ENCODE results near the gene POMGNT1. TPM values are rescaled to one million over a fixed set of nuclear protein-coding genes. Genes with fewer than 3 reads are reported as not detected.

Gene POMGNT1
- polyA plus RNA-seq, 3 donors, result 10.3 to 16.7 (median 12.2) TPM

DNA sequence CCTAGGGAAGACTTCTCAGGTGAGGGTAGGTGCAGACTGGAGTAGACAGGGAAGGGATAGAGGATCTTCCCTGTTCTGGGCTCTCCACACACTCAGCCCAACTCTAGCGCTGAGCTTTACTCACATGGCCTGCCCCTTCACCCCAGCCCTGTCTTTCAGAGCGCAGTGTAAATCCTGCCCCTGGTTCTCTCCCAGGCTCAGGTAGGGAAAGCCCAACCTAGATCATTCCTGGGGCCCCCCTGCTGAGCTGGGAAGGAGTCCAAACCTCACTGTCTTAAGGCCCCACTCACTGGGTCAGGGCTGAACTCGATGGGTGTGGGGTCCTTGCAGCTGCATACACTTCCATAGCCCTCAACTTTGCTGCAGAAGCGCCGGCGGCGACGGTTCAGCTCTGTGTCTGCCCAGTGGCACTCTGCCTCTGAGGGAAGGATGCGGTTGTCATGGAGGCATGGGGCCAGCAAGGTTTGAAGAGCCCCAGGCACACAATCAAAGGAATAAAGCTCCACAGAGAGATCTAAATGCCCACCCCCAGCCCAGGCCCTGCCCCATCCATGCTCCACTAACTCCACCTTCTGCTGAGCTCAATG lies 4.2 kb downstream of the POMGNT1 start:
- H3K9ac ChIP-seq (ENCODE audit: insufficient read depth, low read length, poor library complexity, severe bottlenecking), result no peak overlapping the region
- peaks cover 33% of the 10 kb centered on the region for H3K4me1 Mint-ChIP-seq
- peaks cover 28 to 45% of the 10 kb centered on the region in 2 donors for H3K36me3 Mint-ChIP-seq
- H3K27ac Mint-ChIP-seq, result no peak overlapping the region
- H3K79me2 ChIP-seq (ENCODE audit: insufficient read depth, low read length), result no peaks in the 10 kb centered on the region
- no peaks in the 10 kb centered on the region for H3K9me3 ChIP-seq (replicated peaks in 1 of 2; ENCODE audit: control insufficient read depth in 1 of 2, insufficient read depth in 1 of 2, low read length in 2 of 2)
- no peak overlapping the region for H3K4me3 ChIP-seq (replicated peaks in 1 of 3; ENCODE audit: low read depth in 2 of 3, low read length in 3 of 3)
- H4K20me1 ChIP-seq (ENCODE audit: insufficient read depth, low read length), result no peaks in the 10 kb centered on the region
- H3K27me3 ChIP-seq (ENCODE audit: control insufficient read depth in 2 of 2, insufficient read depth in 2 of 2, low read length in 2 of 2), result no peaks in the 10 kb centered on the region
- no peak overlapping the region for H2AFZ ChIP-seq (ENCODE audit: insufficient read depth, low read depth, low read length, poor library complexity, severe bottlenecking)
- DNase-seq, result no peak
- no peak overlapping the region for H3K4me3 Mint-ChIP-seq
- H3K27me3 Mint-ChIP-seq (ENCODE audit: low read depth in 3 of 3), result no peaks in the 10 kb centered on the region
- peaks cover 22 to 38% of the 10 kb centered on the region in 2 donors for H3K36me3 ChIP-seq (replicated peaks in 1 of 2; ENCODE audit: control insufficient read depth in 1 of 2, insufficient read depth in 2 of 2, low read length in 2 of 2)
- intact Hi-C loops (cut with micrococcal nuclease), result no loop called here
- peaks cover 0 to 2% (median 0%) of the 10 kb centered on the region in 7 donors for H3K9me3 Mint-ChIP-seq
- H3K27ac ChIP-seq (ENCODE audit: low read depth in 1 of 2, low read length in 2 of 2), result no peak overlapping the region
- no peak overlapping the region for H3K4me2 ChIP-seq (replicated peaks; ENCODE audit: extremely low read depth, low read length, poor library complexity, severe bottlenecking)
- TF ChIP-seq, protein P1, sequence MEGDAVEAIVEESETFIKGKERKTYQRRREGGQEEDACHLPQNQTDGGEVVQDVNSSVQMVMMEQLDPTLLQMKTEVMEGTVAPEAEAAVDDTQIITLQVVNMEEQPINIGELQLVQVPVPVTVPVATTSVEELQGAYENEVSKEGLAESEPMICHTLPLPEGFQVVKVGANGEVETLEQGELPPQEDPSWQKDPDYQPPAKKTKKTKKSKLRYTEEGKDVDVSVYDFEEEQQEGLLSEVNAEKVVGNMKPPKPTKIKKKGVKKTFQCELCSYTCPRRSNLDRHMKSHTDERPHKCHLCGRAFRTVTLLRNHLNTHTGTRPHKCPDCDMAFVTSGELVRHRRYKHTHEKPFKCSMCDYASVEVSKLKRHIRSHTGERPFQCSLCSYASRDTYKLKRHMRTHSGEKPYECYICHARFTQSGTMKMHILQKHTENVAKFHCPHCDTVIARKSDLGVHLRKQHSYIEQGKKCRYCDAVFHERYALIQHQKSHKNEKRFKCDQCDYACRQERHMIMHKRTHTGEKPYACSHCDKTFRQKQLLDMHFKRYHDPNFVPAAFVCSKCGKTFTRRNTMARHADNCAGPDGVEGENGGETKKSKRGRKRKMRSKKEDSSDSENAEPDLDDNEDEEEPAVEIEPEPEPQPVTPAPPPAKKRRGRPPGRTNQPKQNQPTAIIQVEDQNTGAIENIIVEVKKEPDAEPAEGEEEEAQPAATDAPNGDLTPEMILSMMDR (IDR thresholded peaks at IDR 0.05), result no peak
- WGBS (ENCODE audit: insufficient coverage), result 90% methylated on average over 8 of the region's 9 CpGs
- peaks cover 25 to 30% of the 10 kb centered on the region in 2 donors for H3K4me1 ChIP-seq (ENCODE audit: control insufficient read depth in 1 of 2, insufficient read depth in 2 of 2, low read length in 2 of 2)

DNA sequence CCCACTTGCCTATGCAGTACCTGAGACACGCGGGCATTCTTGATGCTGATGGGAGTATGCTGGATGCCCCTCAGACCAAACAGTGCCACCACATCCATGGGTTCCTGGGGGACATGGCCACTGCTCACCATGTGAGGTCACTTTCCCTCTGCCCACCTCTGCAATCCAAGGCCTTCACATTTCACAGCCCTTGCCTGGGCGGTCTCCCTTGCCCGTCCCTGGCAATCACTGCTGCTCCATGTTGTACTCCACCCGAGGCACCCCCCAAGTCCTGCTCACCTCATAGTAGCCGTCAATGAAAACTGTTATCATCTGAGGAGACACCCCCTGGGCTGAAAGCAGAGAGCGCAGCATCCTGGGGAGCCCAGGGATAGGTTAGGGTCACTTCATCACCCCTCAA lies 4.9 kb downstream of the POMGNT1 start:
- Mint-ChIP-seq H3K4me3 (no peak overlapping the region), H3K27ac (peak overlapping the region in 1 of 7 donors; percentile 37), H3K27me3 (ENCODE audit: low read depth in 3 of 3) (no peaks in the 10 kb centered on the region), H3K36me3 (peaks cover 29 to 47% of the 10 kb centered on the region in 2 donors), H3K9me3 (peaks cover 0 to 2% (median 0%) of the 10 kb centered on the region in 7 donors), H3K4me1 (peaks cover 28% of the 10 kb centered on the region)
- no peaks in the 10 kb centered on the region for H3K27me3 ChIP-seq (ENCODE audit: control insufficient read depth in 2 of 2, insufficient read depth in 2 of 2, low read length in 2 of 2)
- no peaks in the 10 kb centered on the region for H3K9me3 ChIP-seq (replicated peaks in 1 of 2; ENCODE audit: control insufficient read depth in 1 of 2, insufficient read depth in 1 of 2, low read length in 2 of 2)
- no peak overlapping the region for H3K9ac ChIP-seq (ENCODE audit: insufficient read depth, low read length, poor library complexity, severe bottlenecking)
- WGBS (ENCODE audit: insufficient coverage), result 95% methylated on average over 7 of the region's 7 CpGs
- no peak overlapping the region for H3K4me2 ChIP-seq (replicated peaks; ENCODE audit: extremely low read depth, low read length, poor library complexity, severe bottlenecking)
- H3K27ac ChIP-seq (ENCODE audit: low read depth in 1 of 2, low read length in 2 of 2), result no peak overlapping the region
- H3K36me3 ChIP-seq (replicated peaks in 1 of 2; ENCODE audit: control insufficient read depth in 1 of 2, insufficient read depth in 2 of 2, low read length in 2 of 2), result peaks cover 24 to 39% of the 10 kb centered on the region in 2 donors
- no peak overlapping the region for H3K4me3 ChIP-seq (replicated peaks in 1 of 3; ENCODE audit: low read depth in 2 of 3, low read length in 3 of 3)
- TF ChIP-seq, protein P1 (IDR thresholded peaks at IDR 0.05), result no peak
- H3K79me2 ChIP-seq (ENCODE audit: insufficient read depth, low read length), result no peaks in the 10 kb centered on the region
- H4K20me1 ChIP-seq (ENCODE audit: insufficient read depth, low read length), result no peaks in the 10 kb centered on the region
- DNase-seq, result no peak
- H2AFZ ChIP-seq (ENCODE audit: insufficient read depth, low read depth, low read length, poor library complexity, severe bottlenecking), result no peak overlapping the region
- intact Hi-C loops (cut with micrococcal nuclease), result no loop called here
- peaks cover 18 to 23% of the 10 kb centered on the region in 2 donors for H3K4me1 ChIP-seq (ENCODE audit: control insufficient read depth in 1 of 2, insufficient read depth in 2 of 2, low read length in 2 of 2)
